Mucosa of stomach (tissue), 1 donor: ENCODE data around the gene NT5C1A.

Experiments
- H3K27me3 ChIP-seq: one replicate; pipeline ENCODE4 v1.7.0; 2013; ENCODE audit warnings: mild to moderate bottlenecking, low read length; ENCODE audit not compliant: control insufficient read depth, insufficient read depth
- H3K36me3 ChIP-seq: one replicate; pipeline ENCODE4 v1.7.0; 2013; ENCODE audit warnings: low read length; ENCODE audit not compliant: control insufficient read depth, insufficient read depth
- H3K4me1 ChIP-seq: one replicate; pipeline ENCODE4 v1.7.0; 2013; ENCODE audit warnings: mild to moderate bottlenecking, low read length; ENCODE audit not compliant: control insufficient read depth, insufficient read depth
- H3K4me3 ChIP-seq: one replicate; pipeline ENCODE4 v1.7.0; 2013; ENCODE audit warnings: low read length
- H3K9ac ChIP-seq: one replicate; pipeline ENCODE4 v1.7.0; 2013; ENCODE audit warnings: mild to moderate bottlenecking, low read length, moderate library complexity
- H3K9me3 ChIP-seq: one replicate; pipeline ENCODE4 v1.7.0; 2013; ENCODE audit warnings: mild to moderate bottlenecking, low read length, moderate library complexity; ENCODE audit not compliant: control insufficient read depth
- donor health status: Pancreatic carcinoma.

NT5C1A gene

DNA sequence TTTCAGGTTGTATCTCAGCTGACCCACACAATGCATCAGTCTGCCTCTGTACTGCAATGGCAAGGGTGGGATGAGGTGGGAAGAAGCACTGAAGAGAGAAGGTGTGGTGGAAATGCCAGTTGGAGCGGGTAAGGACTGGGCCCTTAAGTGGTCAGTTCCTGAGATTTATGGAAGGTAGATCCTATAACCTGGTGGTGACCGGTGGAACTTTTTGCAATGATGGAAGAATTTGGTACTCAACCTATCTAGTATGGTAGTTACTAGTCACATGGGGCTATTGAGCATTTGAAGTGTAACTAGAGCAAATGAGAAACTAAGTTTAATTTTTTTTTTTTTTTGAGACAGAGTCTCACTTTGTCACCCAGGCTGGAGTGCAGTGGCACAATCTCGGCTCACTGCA is 27.5 kb upstream of the NT5C1A start:
- H3K9ac ChIP-seq: no peak overlapping the region
- H3K27me3 ChIP-seq: peaks cover 12% of the 10 kb centered on the region
- H3K4me3 ChIP-seq: no peak overlapping the region
- H3K4me1 ChIP-seq: peaks cover 11% of the 10 kb centered on the region
- H3K9me3 ChIP-seq: no peaks in the 10 kb centered on the region
- H3K36me3 ChIP-seq: no peaks in the 10 kb centered on the region

GRCh38 chr1:39698568-39698967 is 26.7 kb upstream of the NT5C1A start:
- peaks cover 11% of the 10 kb centered on the region for H3K4me1 ChIP-seq
- H3K27me3 ChIP-seq: peaks cover 13% of the 10 kb centered on the region
- H3K9ac ChIP-seq: no peak overlapping the region
- no peaks in the 10 kb centered on the region for H3K36me3 ChIP-seq
- no peaks in the 10 kb centered on the region for H3K9me3 ChIP-seq
- H3K4me3 ChIP-seq: no peak overlapping the region

- no peak overlapping the region for H3K9ac ChIP-seq
- H3K4me3 ChIP-seq: no peak overlapping the region
- peaks cover 34% of the 10 kb centered on the region for H3K27me3 ChIP-seq
- H3K36me3 ChIP-seq: no peaks in the 10 kb centered on the region
- H3K9me3 ChIP-seq: no peaks in the 10 kb centered on the region
- peaks cover 11% of the 10 kb centered on the region for H3K4me1 ChIP-seq
Measured at GRCh38 chr1:39696448-39696847, 24.5 kb upstream of the NT5C1A start.

DNA sequence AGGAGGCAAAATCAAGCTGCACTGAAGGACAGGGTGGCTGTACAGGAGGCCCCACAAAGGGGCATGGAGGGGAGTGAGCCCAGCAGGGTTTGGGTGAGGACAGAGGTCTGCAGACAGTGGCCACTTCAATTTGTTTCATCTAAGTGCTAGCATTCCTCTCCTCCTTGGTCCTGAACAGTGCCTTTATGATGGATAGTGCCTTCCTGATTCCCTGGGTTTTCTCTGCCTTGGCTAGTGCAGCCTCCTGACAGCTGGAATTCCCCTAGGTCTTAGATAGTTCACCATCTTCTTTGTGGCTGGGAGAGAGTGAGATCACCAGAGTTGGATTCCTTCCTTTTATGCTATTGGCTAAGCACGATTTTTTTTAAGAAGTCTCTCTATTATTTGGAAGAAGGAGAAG is 23.1 kb upstream of the NT5C1A start:
- H3K9me3 ChIP-seq: no peaks in the 10 kb centered on the region
- H3K36me3 ChIP-seq: no peaks in the 10 kb centered on the region
- peaks cover 16% of the 10 kb centered on the region for H3K4me1 ChIP-seq
- H3K9ac ChIP-seq: no peak overlapping the region
- no peak overlapping the region for H3K4me3 ChIP-seq
- peaks cover 47% of the 10 kb centered on the region for H3K27me3 ChIP-seq

DNA sequence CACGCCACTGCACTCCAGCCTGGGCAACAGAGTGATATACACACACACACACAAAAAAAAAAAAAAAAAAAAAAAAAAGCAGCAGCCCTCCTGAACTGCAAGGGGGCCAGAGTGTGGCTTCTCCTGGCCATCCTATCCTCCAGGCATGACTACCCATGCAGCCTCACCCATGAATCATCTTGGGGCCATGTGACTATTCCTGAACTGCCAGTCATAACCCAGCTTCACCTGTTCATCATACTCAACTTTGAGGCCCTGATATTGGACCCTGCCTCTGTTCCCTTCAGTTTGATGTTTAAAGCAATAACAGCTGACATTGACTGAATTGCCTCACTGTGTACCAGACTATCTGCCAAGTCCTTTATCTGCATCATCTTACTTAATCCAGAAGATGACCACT is 22.1 kb upstream of the NT5C1A start:
- H3K4me1 ChIP-seq: peaks cover 16% of the 10 kb centered on the region
- H3K9me3 ChIP-seq: no peaks in the 10 kb centered on the region
- no peaks in the 10 kb centered on the region for H3K36me3 ChIP-seq
- no peak overlapping the region for H3K9ac ChIP-seq
- no peak overlapping the region for H3K4me3 ChIP-seq
- H3K27me3 ChIP-seq: peaks cover 56% of the 10 kb centered on the region

GRCh38 chr1:39692152-39693074 is 20.5 kb upstream of the NT5C1A start:
- no peaks in the 10 kb centered on the region for H3K36me3 ChIP-seq
- H3K4me3 ChIP-seq: no peak overlapping the region
- no peaks in the 10 kb centered on the region for H3K9me3 ChIP-seq
- no peak overlapping the region for H3K9ac ChIP-seq
- H3K4me1 ChIP-seq: peaks cover 16% of the 10 kb centered on the region
- H3K27me3 ChIP-seq: peaks cover 62% of the 10 kb centered on the region

GRCh38 chr1:39691383-39692151 is 19.7 kb upstream of the NT5C1A start, which contains the start of gene HPCAL4:
TSS of gene HPCAL4 (minus strand) at chr1:39691433. CDS start at chr1:39684603, 6,830 bp downstream.
- H3K9me3 ChIP-seq: no peaks in the 10 kb centered on the region
- H3K36me3 ChIP-seq: no peaks in the 10 kb centered on the region
- peak within 1 kb of the TSS; percentile 14 for H3K4me3 ChIP-seq
- peaks cover 16% of the 10 kb centered on the region for H3K4me1 ChIP-seq
- no peak within 1 kb of the TSS for H3K9ac ChIP-seq
- H3K27me3 ChIP-seq: peaks cover 70% of the 10 kb centered on the region

GRCh38 chr1:39690794-39691382 is 19.0 kb upstream of the NT5C1A start:
- Histone ChIP-seq H3K4me3 (no peak overlapping the region), H3K36me3 (no peaks in the 10 kb centered on the region), H3K9me3 (no peaks in the 10 kb centered on the region), H3K4me1 (peaks cover 16% of the 10 kb centered on the region), H3K27me3 (peaks cover 72% of the 10 kb centered on the region), H3K9ac (no peak overlapping the region)

DNA sequence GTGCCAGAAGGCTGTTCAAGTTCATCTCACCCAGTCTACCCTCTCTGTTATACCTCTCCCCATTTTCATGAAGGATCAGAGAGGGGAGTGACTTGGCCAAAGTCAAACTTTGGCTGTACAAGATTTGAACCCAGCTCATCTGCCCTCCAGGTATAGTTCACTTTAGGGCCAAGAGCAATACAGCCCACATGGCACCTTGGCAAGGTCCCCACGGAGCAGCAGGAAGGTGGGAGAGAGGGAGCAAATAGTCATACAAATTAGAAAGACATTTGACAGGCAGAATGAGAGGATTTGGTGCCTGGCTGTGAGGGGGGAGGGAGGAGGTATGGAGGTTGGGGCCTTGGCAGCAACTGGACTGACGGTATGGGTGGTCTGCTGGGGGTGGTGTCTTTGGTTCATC is 18.3 kb upstream of the NT5C1A start:
- Histone ChIP-seq H3K4me1 (peaks cover 16% of the 10 kb centered on the region), H3K27me3 (peaks cover 71% of the 10 kb centered on the region), H3K4me3 (no peak overlapping the region), H3K9ac (no peak overlapping the region), H3K9me3 (no peaks in the 10 kb centered on the region), H3K36me3 (no peaks in the 10 kb centered on the region)

GRCh38 chr1:39689635-39690034 is 17.7 kb upstream of the NT5C1A start:
- Histone ChIP-seq H3K27me3 (peaks cover 72% of the 10 kb centered on the region), H3K9ac (no peak overlapping the region)

DNA sequence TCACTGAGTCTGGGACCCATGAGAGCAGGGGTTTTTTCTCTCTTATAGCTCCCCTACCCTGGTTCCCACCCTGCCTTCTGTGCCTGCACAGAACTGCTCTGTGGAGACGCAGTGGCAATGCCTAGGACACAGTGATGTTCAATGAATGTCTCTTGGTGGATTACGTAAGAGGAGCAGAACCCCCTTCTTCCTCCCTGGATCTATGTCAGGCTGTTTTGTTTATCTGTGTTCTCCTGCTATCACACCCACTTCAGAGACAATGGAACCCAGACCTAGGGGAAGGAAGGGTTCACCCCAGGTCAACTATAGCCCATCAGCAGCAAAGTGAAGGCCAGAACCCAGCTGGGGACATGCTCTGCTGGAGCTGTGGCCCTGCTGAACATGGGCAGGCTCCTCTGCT is 17.3 kb upstream of the NT5C1A start:
- H3K4me3 ChIP-seq: no peak overlapping the region
- H3K36me3 ChIP-seq: no peaks in the 10 kb centered on the region
- no peaks in the 10 kb centered on the region for H3K9me3 ChIP-seq
- H3K9ac ChIP-seq: no peak overlapping the region
- H3K27me3 ChIP-seq: peaks cover 77% of the 10 kb centered on the region
- H3K4me1 ChIP-seq: peaks cover 16% of the 10 kb centered on the region

More at GRCh38 chr1:39689635-39690034, 17.7 kb upstream of the NT5C1A start:
- Histone ChIP-seq H3K4me1 (peaks cover 16% of the 10 kb centered on the region), H3K9me3 (no peaks in the 10 kb centered on the region), H3K36me3 (no peaks in the 10 kb centered on the region), H3K4me3 (no peak overlapping the region)

GRCh38 chr1:39688706-39689105 is 16.8 kb upstream of the NT5C1A start:
- Histone ChIP-seq H3K4me3 (no peak overlapping the region), H3K27me3 (peaks cover 80% of the 10 kb centered on the region), H3K9ac (no peak overlapping the region), H3K9me3 (no peaks in the 10 kb centered on the region), H3K4me1 (peaks cover 16% of the 10 kb centered on the region), H3K36me3 (no peaks in the 10 kb centered on the region)
